Stimulated activated CD8-positive, alpha-beta memory T cell treated with anti-CD3 and anti-CD28 coated beads, Interleukin-7, amount 100 ng/mL, for 48 hours (primary cell): ENCODE data around the gene MLH1.
"Not testable (repeated sequence)": the region's sequence is repeated elsewhere in the genome, so short reads cannot be mapped to it uniquely, and the experiment has no call there.

Source experiments
- DNase-seq, 2 donors: peaks; one replicate each; pipeline ENCODE4 v3.0.0-alpha.2; 2020; ENCODE audit warnings: low read depth in 1 of 2; ENCODE audit errors: extremely low read depth in 1 of 2

The MLH1 gene

DNA sequence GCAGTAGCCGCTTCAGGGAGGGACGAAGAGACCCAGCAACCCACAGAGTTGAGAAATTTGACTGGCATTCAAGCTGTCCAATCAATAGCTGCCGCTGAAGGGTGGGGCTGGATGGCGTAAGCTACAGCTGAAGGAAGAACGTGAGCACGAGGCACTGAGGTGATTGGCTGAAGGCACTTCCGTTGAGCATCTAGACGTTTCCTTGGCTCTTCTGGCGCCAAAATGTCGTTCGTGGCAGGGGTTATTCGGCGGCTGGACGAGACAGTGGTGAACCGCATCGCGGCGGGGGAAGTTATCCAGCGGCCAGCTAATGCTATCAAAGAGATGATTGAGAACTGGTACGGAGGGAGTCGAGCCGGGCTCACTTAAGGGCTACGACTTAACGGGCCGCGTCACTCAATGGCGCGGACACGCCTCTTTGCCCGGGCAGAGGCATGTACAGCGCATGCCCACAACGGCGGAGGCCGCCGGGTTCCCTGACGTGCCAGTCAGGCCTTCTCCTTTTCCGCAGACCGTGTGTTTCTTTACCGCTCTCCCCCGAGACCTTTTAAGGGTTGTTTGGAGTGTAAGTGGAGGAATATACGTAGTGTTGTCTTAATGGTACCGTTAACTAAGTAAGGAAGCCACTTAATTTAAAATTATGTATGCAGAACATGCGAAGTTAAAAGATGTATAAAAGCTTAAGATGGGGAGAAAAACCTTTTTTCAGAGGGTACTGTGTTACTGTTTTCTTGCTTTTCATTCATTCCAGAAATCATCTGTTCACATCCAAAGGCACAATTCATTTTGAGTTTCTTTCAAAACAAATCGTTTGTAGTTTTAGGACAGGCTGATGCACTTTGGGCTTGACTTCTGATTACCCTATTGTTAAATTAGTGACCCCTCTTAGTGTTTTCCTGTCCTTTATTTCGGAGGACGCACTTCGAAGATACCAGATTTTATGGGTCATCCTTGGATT is at the start of gene MLH1:
MLH1 (plus strand) TSS at position 193 of the 958 bp plus-strand sequence; CDS start at position 223, 30 bp downstream.
- DNase-seq: peak; percentile 78 to 88

DNA sequence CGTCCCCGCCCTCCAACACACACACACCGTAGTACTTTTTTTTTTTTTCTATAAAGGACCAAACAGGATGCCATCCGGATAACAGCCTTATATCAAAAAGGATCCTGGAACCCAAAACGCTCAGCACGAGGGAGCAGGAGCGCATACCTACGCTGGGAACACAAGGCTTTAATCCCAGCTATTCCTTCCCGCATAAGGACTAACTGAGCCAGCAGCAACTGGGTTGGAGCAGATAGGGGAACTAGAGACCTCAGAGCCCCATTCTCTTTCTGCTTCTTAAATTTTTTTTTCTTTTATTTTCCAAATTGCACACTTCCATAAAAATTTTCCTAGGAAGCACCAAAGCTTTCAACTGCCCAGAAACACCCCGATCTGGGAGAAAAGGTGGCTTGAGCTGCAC is 49.7 kb upstream of the MLH1 start:
- DNase-seq: no peak

DNA sequence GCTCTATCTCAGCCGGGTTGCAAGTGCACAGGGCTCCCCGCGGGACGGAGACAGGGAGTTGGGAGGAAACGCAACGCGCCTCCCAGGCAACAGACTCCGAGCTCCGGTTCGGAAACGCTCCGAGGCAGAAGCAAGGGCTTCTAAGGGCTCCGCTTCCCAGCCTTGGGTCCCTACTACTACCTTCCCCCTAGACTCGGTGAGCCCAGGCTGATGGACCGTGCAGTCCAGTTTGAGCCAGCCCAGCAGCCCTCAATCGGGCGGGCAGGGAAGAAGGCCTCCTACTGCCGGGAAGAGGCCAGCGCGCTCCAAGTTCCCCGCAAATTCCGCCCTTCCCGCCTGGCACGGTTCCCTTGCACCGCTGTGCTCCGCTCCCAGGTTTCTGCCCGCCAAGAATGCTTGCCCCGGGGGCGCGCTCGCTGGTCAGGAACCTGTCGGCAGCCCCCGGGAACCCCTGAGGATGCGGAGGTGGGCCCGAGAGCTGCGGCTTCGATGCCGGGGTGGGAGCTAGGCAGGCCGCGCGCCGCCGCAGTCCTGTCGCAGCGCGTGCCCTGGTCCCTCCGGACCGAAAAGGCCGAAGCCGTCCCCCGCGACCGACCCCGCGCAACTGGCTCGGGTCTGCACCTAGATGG is 49.2 kb upstream of the MLH1 start:
- peak in 1 of 2 donors; percentile 8 for DNase-seq

DNA sequence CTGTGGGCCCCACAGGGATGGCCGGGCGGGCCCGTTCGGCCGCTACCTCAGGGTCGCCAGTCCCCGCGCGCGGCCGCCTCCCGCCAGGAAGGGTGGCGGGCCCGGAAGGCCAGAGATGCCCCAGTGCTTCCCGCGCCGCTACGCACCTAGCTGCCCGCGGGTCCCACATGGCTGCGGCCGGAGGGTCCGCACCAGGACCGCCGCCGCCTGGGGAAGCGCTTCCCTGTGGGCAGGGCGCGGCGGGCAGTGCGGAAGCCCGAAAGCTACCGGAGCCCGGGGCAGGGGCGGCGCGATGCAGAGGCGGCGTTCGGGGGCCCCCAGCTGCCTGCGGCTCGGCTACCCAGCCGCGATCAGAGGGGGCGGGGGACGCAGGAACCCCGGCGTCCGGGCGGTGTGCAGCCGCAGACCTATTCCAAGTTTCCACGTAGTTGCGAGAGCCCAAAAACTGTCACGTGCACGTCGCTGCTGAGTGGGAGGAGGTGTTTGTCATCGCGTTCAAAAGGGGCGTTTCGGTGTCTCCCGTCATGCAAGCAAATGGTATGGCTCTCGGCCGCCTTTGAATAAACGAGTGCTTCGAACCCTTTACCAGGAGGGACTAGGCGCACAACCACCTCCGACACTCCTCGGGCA is 48.6 kb upstream of the MLH1 start, which contains the start of gene TRANK1:
TRANK1 (minus strand) TSS at position 414 of the 630 bp plus-strand sequence; CDS start at position 169, 245 bp downstream.
- DNase-seq: peak; percentile 59 to 77

DNA sequence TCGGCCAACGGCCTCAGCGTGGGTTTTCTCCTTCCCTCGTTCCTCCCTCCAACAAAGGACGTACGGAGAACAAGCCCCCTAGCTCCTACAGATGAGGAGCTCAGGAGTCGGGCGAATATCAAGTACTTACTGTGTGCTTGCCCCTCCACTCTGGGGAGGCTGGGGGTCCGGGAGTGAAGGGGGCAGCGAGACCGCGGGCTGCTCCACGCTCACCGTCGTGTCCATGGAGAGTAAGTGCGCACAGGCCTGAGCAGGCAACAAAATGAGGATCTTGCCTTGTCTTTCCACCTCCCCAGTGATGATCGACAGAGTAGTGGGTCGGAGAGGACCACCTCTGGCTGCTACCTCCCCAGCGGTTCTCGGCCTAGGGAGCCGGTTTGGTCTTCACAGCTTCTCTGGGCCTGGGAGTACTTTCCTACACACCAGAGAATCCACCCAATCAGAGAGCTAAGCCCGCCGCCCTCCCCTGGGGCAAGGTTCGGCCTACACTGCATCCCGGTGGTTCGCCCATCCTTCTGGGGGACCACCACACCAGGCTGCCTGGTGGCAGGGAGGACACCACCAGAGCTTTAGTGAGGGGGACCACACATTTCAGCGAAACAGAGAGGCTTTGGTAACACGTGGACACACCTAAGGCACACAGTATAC is 47.9 kb upstream of the MLH1 start:
- DNase-seq: no peak

DNA sequence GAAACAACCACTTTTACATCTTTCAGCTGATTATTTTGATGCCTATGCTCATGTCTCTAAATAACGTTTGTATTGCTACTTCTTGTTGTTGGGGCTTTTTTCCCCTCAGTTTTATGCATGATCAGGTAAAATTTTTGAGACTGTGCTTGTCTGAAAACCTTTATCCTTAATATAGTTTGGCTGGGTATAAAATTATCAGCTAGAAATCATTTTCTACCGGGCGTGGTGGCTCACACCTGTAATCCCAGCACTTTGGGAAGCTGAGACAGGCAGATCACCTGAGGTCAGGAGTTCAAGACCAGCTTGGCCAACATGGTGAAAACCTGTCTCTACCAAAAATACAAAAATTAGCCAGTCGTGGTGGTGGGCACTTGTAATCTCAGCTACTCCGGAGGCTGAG is 45.5 kb upstream of the MLH1 start:
- DNase-seq: not testable (repeated sequence)

DNA sequence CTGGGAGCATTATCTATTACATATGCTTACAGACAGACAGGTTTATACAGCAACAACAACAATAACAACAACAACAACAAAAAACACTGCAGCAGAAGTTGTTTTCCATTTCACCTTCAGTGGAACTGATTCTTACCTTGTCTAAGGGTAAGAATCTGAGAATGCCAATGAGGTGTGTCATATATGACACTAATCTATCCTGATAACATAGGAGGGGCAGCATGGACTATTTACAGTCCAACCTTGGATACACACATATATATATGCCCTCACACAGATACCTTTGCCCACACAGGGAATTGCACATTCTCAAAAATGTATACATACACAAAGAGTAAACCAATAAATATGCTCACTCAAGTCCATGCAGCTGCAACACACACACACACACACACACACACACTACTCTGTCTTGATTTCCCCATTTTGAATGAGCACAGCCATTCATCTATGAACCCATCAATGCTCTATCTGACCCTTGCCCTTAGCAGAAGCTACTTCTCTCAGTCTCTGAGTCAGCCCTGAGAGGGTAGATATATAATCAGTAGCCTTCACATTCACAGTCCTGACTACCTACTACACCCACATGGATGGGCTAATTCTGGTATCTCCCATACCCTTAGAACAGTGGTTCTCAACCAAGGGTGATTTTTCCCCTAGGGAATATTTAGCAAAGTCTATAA is 38.7 kb upstream of the MLH1 start:
- no peak for DNase-seq

DNA sequence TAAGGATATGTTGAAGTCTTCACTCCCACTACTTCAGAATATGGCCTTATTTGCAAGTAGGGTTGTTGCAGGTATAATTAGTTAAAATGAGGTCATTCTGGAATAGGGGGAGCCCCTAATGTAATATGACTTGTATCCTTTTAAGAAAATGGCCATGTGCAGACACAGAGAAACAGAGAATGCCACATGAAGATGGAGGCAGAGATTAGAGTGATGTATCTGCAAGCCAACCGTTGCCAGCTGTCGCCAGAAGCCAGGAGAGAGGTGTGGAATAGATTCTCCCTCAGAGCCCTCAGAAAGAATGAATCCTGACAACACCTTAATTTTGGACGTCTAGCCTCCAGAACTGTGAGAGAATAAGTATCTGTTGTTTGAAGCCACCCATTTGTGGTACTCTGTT is 37.2 kb upstream of the MLH1 start:
- DNase-seq: no peak

DNA sequence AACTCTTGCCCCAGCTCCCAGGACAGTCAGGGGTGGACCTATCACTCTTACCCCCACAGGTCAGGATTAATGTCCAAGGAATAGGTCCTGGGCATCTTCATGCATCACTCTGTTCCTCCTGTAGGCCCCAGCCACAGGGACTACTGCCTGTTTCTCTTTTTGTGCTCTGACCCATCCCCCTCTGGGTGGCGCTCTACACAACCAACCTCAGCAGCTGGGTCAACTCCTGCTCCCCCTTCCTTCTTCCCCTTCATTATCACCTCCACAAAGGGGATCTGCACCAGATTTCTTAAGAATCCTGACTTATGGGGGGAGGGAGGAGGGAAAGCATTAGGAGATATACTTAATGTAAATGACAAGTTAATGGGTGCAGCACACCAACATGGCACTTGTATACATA is 36.3 kb upstream of the MLH1 start:
- no peak for DNase-seq

DNA sequence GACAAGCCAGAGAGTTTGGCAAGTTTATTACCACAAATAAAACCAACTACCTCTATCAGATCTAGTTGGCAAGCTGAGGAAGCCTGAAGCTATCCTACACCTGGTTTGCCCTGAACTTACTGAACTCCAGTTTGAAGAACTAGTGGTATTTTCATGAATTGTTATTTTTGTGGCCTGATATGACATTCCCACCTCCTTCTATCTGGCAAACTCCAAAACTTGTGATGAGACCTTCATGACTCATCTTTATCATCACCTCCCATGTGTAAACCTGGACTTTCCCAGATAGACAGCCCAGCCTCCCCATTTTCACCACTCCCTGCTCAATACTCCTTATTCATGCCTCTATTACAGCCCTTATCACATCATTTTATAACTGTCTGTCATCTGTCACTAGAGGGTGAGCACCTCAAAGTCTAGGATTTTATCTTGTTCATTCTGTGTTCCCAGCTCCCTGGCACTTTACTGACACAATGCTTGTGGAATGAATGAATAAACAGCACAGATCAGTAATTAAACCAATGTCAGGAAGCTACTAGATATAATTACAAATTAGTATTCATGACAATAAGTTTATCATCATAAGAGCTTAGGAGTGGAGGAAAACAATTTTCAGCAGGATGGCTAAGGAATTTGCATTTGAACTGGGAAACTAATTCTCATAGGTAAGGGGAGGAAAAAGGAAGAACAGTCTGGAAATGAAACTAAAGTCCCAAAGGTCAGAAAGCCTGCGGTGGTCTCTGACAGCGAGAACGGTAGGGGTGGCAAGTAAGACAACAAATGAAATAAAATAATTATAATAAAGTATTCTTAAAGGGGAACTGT is 35.2 kb upstream of the MLH1 start:
- DNase-seq: no peak

DNA sequence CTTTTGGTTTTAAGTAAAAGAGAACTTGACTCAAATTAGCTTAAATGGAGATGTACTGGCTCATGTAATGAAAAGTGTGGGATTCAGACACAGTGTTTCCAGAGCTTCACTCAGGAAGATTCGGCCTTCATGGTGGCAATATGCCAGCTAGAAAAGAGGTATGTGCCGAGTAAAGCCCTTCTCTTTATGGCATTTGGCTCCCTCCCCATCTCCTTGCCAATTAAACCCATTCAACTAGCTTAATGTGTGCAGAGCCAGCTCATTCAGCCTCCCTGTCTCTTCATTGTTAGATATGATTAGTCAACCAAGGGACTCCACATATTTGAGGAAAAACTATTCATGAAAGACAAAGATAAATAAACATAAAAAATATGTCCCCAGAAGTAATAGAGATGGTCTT is 33.5 kb upstream of the MLH1 start:
- no peak for DNase-seq

DNA sequence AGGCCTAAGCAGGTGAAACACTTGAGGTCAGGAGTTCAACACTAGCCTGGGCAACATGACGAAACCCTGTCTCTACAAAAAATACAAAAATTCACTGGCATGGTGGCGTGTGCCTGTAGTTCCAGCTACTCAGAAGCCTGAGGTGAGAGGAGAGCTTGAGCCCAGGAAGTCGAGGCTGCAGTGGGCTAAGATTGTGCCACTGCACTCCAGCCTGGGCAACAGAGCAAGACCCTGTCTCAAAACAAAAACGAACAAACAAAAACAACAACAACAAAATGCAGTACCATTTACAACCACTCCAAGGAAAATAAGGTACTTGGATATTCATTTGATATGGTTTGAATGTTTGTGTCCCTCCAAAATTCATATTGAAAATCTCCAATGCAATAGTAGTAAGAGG is 32.8 kb upstream of the MLH1 start:
- DNase-seq: no peak

DNA sequence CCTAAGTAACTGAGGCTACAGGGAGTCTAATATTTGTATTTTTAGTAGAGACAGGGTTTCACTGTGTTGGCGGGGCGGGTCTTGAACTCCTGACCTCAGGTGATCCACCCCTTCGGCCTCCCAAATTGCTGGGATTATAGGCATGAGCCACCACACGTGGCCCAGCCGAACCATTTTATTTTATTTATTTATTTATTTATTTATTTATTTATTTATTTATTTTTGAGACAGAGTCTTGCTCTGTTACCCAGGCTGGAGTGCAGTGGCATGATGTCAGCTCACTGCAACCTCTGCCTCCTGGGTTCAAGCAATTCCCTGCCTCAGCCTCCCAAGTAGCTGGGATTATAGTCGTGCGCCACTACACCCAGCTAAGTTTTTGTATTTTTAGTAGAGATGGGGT is 30.3 kb upstream of the MLH1 start:
- DNase-seq: not testable (repeated sequence)

DNA sequence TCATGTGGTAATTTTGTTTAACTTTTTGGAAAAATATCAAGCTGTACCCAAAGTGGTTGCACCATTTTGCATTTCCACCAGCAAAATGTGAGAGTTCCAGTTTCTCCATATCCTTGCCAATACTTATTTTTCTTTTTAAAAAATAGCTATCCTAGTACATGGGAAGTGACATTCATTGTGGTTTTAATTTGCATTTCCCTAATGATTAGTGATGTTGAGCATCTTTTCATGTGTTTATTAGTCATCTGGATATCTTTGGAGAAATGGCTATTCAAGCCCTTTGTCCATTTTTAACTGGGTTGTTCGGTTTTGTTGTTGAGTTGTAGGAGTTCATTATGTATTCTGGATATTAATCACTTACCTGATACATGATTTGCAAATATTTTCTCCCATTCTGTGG is 29.0 kb upstream of the MLH1 start:
- no peak for DNase-seq

DNA sequence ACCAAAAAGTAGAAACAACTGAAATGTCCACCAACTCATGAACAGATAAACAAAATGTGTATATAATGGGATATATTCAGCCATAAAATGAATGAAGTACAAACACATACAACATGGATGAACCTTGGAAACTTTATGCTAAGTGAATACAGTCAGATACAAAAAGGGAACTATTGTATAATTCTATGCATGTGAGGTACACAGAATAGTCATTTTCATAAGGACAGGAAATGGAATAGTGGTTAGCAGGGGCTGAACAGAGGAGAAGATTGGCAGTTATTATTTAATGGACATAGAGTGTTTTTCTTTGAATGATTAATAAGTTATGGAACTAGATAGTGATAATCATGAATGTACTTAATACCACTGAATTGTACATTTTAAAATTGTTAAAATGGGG is 28.5 kb upstream of the MLH1 start:
- DNase-seq: no peak

DNA sequence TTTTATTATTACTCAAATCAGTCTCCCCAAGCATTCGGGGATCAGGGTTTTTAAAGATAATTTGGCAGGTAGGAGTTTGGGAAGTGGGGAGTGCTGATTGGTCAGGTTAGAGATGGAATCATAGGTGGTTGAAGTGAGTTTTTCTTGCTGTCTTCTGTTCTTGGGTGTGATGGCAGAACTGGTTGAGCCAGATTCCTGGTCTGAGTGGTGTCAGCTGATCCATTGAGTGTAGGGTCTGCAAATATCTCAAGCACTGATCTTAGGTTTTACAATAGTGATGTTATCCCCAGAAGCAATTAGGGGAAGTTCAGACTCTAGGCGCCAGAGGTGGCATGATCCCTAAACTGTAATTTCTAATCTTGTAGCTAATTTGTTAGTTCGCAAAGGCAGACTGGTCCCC is 27.9 kb upstream of the MLH1 start:
- no peak for DNase-seq

DNA sequence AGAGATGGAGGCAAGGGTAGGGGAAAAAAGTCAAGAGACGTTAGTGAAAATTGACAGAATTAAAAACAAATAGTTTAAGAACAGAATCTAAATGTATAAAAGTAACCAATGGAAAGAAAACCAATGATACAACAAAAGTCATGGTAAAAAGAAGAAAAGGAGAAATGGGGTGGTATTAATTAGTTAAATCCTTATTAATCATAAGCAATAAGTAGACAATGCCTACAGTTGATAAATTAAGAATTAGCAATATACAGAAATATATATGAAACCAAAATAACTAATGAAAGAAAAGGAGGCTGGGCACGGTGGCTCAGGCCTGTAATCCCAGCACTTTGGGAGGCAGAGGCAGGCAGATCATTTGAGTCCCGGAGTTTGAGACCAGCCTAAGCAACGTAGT is 24.2 kb upstream of the MLH1 start:
- DNase-seq: no peak

DNA sequence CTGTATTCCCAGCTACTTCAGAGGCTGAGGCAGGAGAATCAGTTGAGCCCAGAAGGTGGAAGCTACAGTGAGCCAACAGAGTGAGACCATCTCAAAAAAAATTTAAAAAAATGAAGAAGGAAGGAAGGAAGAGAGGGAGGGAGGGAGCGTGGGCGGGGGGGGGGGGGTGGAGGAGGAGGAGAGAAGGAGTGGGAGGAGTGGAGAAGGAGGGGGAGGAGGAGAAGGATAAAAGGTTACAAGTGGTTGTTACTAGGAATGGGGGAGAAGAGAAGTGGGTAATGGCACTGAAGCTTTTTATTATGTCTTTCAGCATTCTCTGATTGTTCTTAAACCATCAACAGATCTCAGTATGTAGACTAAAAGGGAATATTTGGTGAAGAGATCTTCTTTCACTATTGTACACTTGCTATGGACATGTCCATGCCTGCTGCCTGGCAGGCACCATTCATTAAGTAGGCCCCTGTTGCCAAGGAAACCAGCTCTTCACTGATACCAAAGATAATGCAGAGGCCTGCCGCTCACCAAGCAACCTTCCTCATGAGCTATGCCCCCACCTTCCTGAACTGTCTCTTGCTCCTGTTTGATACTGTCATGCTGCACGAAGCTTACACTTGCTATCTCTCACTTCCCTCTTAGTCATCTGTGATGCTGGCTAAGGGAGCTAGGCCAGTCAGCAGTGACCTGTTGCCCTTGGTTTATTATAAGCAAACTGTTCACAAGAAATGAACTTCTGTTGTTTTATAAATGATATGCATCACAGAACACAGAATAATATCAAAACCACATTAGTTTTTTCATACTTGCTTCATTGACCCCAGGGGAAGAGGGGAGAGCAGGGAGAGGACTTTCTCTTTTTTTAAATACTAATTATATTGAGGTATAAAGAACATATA is 23.5 kb upstream of the MLH1 start:
- peak in 1 of 2 donors; percentile 53 for DNase-seq

DNA sequence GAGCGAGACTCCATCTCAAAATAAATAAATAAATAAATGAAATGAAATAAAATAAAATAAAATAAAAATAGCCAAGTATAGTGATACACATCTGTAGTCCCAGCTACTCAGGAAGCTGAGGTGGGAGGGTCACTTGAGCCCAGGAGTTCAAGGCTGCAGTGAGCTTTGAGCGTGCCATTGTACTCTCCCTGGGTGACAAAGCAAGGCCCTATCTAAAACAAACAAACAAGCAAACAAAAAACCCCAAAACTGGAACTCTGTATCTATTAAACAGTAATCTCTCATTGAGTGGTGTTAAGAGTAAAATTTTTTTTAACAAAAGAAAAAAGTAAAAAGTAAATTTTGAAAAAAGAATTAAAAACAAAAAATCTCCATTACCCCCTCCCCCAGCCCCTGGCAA is 21.2 kb upstream of the MLH1 start:
- no peak for DNase-seq
